ENCODE results near the gene PPARD. TPM values are rescaled to one million over a fixed set of nuclear protein-coding genes. Genes with fewer than 3 reads are reported as not detected.

Gene PPARD
- total RNA-seq, 4 donors from 2014 or later, result 1.5 to 26.6 (median 7.8) TPM

DNA sequence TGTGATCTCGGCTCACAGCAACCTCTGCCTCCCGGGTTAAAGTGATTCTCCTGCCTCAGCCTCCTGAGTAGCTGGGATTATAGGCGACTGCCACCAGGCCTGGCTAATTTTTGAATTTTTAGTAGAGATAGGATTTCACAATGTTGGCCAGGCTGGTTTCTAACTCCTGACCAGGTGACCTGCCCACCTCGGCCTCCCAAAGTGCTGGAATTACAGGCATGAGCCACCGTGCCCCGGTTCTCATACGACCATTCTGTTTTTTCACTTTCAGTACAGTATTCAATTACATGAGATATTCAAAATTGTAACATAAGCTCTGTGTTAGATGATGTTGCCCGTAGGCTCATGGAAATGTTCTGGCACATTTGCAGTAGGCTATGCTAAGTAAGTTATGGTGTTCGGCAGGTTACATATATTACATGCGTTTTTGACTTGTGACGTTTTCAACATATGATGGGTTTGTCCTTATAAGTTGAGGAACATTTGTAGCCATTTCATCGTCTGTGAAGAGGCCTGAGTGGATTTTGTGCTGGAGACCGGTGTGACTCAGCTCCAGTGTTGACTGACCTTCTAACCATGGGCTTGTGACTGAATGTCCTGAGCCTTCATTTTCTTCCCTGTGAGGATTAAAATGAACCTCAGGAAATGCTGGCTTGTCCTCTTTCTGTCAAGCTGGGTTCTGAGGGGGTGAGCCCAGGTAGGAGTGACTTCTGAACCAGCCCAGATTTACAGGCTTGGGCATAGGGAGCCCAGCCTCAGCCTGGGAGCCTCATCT lies 12.2 kb downstream of the PPARD start:
- Histone ChIP-seq H3K36me3 (no peaks in the 10 kb centered on the region), H3K27me3 (no peaks in the 10 kb centered on the region), H3K4me3 (no peak overlapping the region), H3K9me3 (no peaks in the 10 kb centered on the region), H3K27ac (no peak overlapping the region), H3K4me1 (no peaks in the 10 kb centered on the region)
- DNase-seq, result no peak
- intact Hi-C loops (cut with DNase I; ENCODE audit: low total_unique reads), result no loop called here
- TF ChIP-seq, protein P1, sequence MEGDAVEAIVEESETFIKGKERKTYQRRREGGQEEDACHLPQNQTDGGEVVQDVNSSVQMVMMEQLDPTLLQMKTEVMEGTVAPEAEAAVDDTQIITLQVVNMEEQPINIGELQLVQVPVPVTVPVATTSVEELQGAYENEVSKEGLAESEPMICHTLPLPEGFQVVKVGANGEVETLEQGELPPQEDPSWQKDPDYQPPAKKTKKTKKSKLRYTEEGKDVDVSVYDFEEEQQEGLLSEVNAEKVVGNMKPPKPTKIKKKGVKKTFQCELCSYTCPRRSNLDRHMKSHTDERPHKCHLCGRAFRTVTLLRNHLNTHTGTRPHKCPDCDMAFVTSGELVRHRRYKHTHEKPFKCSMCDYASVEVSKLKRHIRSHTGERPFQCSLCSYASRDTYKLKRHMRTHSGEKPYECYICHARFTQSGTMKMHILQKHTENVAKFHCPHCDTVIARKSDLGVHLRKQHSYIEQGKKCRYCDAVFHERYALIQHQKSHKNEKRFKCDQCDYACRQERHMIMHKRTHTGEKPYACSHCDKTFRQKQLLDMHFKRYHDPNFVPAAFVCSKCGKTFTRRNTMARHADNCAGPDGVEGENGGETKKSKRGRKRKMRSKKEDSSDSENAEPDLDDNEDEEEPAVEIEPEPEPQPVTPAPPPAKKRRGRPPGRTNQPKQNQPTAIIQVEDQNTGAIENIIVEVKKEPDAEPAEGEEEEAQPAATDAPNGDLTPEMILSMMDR (IDR thresholded peaks at IDR 0.05), result no peak
- no peak for TF ChIP-seq POLR2A (IDR thresholded peaks at IDR 0.05)

DNA sequence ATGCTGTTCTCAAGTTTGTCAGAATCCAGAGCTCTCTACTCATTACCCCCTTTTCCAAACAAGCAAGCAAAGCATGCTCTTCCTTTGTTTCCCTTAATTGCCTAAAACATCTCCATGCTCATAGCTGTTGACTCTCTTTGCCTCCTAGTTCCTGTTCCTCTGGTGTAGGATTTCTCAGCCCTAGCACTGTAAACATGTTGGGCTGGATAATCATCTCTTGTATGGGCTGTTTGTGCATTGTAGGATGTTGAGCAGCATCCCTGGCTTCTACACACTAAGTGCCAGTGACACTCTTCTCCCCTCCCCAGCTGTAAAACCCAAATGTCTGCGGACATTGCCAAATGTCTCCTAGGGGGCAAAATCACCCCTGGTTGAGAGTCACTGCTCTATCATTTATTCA lies 14.0 kb downstream of the PPARD start:
- Histone ChIP-seq H3K27me3 (no peaks in the 10 kb centered on the region), H3K27ac (no peak overlapping the region), H3K36me3 (no peaks in the 10 kb centered on the region), H3K9me3 (no peaks in the 10 kb centered on the region), H3K4me1 (no peaks in the 10 kb centered on the region), H3K4me3 (no peak overlapping the region)
- TF ChIP-seq, protein P1 (IDR thresholded peaks at IDR 0.05), result no peak
- no peak for TF ChIP-seq POLR2A (IDR thresholded peaks at IDR 0.05)
- intact Hi-C loops (cut with DNase I; ENCODE audit: low total_unique reads), result no loop called here
- DNase-seq, result no peak

DNA sequence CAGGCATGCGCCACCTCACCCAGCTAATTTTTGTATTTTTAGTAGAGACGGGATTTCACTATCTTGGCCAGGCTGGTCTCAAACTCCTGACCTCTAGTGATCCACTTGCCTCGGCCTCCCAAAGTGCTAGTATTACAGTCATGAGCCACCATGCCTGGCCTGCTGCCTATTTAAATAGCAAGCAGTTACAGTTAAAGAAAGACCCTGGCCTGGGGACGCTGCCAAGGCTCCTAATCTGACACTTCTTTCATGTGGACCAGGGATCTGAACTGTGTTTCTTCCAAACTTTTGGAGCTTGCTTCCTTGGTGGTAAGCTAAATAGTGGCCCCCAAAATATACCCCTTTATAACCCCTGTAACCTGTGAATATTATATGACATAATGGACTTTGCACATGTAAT lies 15.3 kb downstream of the PPARD start:
- Histone ChIP-seq H3K9me3 (no peaks in the 10 kb centered on the region), H3K27me3 (no peaks in the 10 kb centered on the region), H3K36me3 (no peaks in the 10 kb centered on the region), H3K27ac (no peak overlapping the region), H3K4me3 (no peak overlapping the region), H3K4me1 (no peaks in the 10 kb centered on the region)
- no peak for TF ChIP-seq POLR2A (IDR thresholded peaks at IDR 0.05)
- TF ChIP-seq, protein P1 (IDR thresholded peaks at IDR 0.05), result no peak
- no peak for DNase-seq
- intact Hi-C loops (cut with DNase I; ENCODE audit: low total_unique reads), result no loop called here

DNA sequence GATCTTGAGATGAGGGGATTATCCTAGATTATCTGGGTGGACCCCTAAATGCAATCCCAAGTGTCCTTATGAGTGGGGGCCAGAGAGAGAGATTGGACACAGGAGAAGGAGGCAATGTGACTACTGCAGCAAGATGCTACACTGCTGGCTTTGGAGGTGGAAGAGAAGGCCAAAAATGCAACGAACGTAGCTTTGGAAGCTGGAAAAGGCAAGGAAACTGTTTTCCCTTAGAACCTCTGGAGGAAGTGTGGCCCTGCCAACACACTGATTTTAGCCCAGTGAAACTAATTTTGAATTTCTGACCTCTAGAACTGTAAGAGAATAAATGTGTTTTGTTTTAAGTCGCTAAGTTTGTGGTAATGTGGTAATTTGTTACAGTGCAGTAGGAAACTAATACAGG lies 15.7 kb downstream of the PPARD start:
- Histone ChIP-seq H3K27ac (no peak overlapping the region), H3K36me3 (no peaks in the 10 kb centered on the region), H3K4me1 (no peaks in the 10 kb centered on the region), H3K27me3 (no peaks in the 10 kb centered on the region), H3K4me3 (no peak overlapping the region), H3K9me3 (no peaks in the 10 kb centered on the region)
- DNase-seq, result no peak
- TF ChIP-seq, protein P1 (IDR thresholded peaks at IDR 0.05), result no peak
- TF ChIP-seq POLR2A (IDR thresholded peaks at IDR 0.05), result no peak
- intact Hi-C loops (cut with DNase I; ENCODE audit: low total_unique reads), result no loop called here

DNA sequence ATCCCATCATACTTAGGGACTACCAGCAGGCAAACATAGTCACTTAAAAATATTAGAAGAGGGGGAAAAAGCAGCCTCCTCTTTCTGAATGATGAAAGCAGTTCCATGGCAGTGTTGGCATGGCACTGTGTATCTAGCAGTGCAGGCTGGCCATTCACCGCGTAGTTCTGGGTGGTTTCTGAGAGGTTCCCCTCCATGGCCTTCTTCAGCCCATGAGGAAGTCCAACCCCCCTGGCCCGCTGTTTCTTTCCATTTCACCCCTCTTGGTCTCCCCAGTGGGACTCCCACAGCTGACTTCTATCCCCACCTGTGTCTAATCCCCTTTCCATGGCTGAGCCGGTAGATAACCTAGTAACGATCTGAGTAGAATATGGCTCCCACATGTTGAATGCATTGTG lies 17.0 kb downstream of the PPARD start:
- H3K4me3 ChIP-seq, result no peak overlapping the region
- no peak for DNase-seq
- intact Hi-C loops (cut with DNase I; ENCODE audit: low total_unique reads), result no loop called here
- TF ChIP-seq, protein P1 (IDR thresholded peaks at IDR 0.05), result no peak
- no peak for TF ChIP-seq POLR2A (IDR thresholded peaks at IDR 0.05)
- no peaks in the 10 kb centered on the region for H3K27me3 ChIP-seq
- H3K27ac ChIP-seq, result no peak overlapping the region
- no peaks in the 10 kb centered on the region for H3K9me3 ChIP-seq
- H3K36me3 ChIP-seq, result no peaks in the 10 kb centered on the region
- H3K4me1 ChIP-seq, result no peaks in the 10 kb centered on the region

Data from uterus (tissue), 4 donors.